Neural cell (in vitro differentiated cells): ENCODE results near the gene SCUBE1. TPM values are rescaled to one million over a fixed set of nuclear protein-coding genes. Genes with fewer than 3 reads are reported as not detected.
A peak's percentile ranks its signal among the peaks of the same experiment; 100 is the strongest.

Experiments
- H2AFZ ChIP-seq: fragments of 200-600, 300-800 bp; sonication (generic), shearing (Covaris generic); 2 replicates; pipeline ENCODE4 v1.6.0; 2014; ENCODE audit warnings: low read depth, mild to moderate bottlenecking, antibody characterized with exemption, low read length, moderate library complexity
- H3F3A ChIP-seq: fragments of 200-600 bp; shearing (Covaris generic); 2 replicates; pipeline ENCODE4 v1.6.1; 2016; ENCODE audit warnings: mild to moderate bottlenecking, moderate library complexity, mixed read lengths, antibody characterized with exemption, low read length; ENCODE audit not compliant: insufficient read depth, poor library complexity, severe bottlenecking
- H3K27ac ChIP-seq: fragments of 200-600, 300-800 bp; sonication (generic), shearing (Covaris generic); 2 replicates; pipeline ENCODE4 v1.5.1; 2014; ENCODE audit warnings: mild to moderate bottlenecking, low read length, moderate library complexity
- H3K27me3 ChIP-seq: fragments of 300-800, 200-600 bp; sonication (generic), shearing (Covaris generic); 2 replicates; pipeline ENCODE4 v1.6.0; 2014; ENCODE audit warnings: mild to moderate bottlenecking, low read depth, low read length, moderate library complexity; ENCODE audit not compliant: insufficient read depth
- H3K36me3 ChIP-seq: fragments of 300-800, 200-600 bp; sonication (generic), shearing (Covaris generic); 2 replicates; pipeline ENCODE4 v1.5.1; 2014; ENCODE audit warnings: mild to moderate bottlenecking, antibody characterized with exemption, low read length, moderate library complexity; ENCODE audit not compliant: insufficient read depth
- H3K4me2 ChIP-seq: fragments of 300-800, 200-600 bp; sonication (generic), shearing (Covaris generic); 2 replicates; pipeline ENCODE4 v1.6.0; 2014; ENCODE audit warnings: mild to moderate bottlenecking, low read length
- H3K4me3 ChIP-seq: fragments of 300-800, 200-600 bp; sonication (generic), shearing (Covaris generic); 2 replicates; pipeline ENCODE4 v1.5.1; 2014; ENCODE audit warnings: mild to moderate bottlenecking, low read length, moderate library complexity
- H3K79me2 ChIP-seq: fragments of 200-600 bp; shearing (Covaris generic); replicated peaks from 2 replicates; pipeline ENCODE4 v1.6.0; 2014; ENCODE audit warnings: mild to moderate bottlenecking, low read length, moderate library complexity; ENCODE audit not compliant: insufficient read depth
- H3K9ac ChIP-seq: fragments of 300-800, 200-600 bp; sonication (generic), shearing (Covaris generic); 2 replicates; pipeline ENCODE4 v1.6.1; 2016; ENCODE audit warnings: mild to moderate bottlenecking, low read length, mixed read lengths
- H3K9me2 ChIP-seq: fragments of 200-600 bp; shearing (Covaris generic); 2 replicates; pipeline ENCODE4 v1.6.1; 2016; ENCODE audit warnings: mild to moderate bottlenecking, low read length, mixed read lengths; ENCODE audit not compliant: insufficient read depth
- H3K9me3 ChIP-seq: fragments of 200-600, 300-800 bp; sonication (generic), shearing (Covaris generic); 2 replicates; pipeline ENCODE4 v1.6.1; 2016; ENCODE audit warnings: mild to moderate bottlenecking, mixed run types, low read length, moderate library complexity, mixed read lengths
- H4K20me1 ChIP-seq: fragments of 200-600 bp; shearing (Covaris generic); 2 replicates; pipeline ENCODE4 v1.6.1; 2016; ENCODE audit warnings: mild to moderate bottlenecking, mixed run types; ENCODE audit not compliant: insufficient read depth
- CTCF ChIP-seq: fragments of 450-650 bp; IDR thresholded peaks from 2 replicates; pipeline ENCODE4 v1.5.1; 2014; ENCODE audit warnings: antibody characterized with exemption, mild to moderate bottlenecking, moderate library complexity; ENCODE audit not compliant: poor library complexity, severe bottlenecking
- EP300 ChIP-seq: fragments of 450-650 bp; conservative IDR thresholded peaks from 2 replicates; pipeline ENCODE4 v1.6.1; 2014; ENCODE audit warnings: antibody characterized with exemption, mild to moderate bottlenecking, moderate library complexity; ENCODE audit not compliant: poor library complexity, severe bottlenecking
- EZH2 ChIP-seq: fragments of 200-600, 300-800 bp; shearing (Covaris generic), sonication (generic); IDR thresholded peaks from 2 replicates; pipeline ENCODE4 v1.6.1; 2014; ENCODE audit warnings: antibody characterized with exemption, low read length, borderline replicate concordance, mild to moderate bottlenecking; ENCODE audit not compliant: insufficient read depth, poor library complexity, severe bottlenecking
- MXI1 ChIP-seq: fragments of 450-650 bp; conservative IDR thresholded peaks from 2 replicates; pipeline ENCODE4 v1.6.1; 2014; ENCODE audit warnings: antibody characterized with exemption, mild to moderate bottlenecking; ENCODE audit not compliant: poor library complexity, severe bottlenecking
- POLR2AphosphoS5 ChIP-seq: IDR thresholded peaks from 2 replicates; pipeline ENCODE4 v1.6.1; 2012
- RAD21 ChIP-seq: fragments of 450-650 bp; conservative IDR thresholded peaks from 2 replicates; pipeline ENCODE4 v1.6.1; 2014; ENCODE audit warnings: antibody characterized with exemption, mild to moderate bottlenecking, moderate library complexity
- REST ChIP-seq: IDR thresholded peaks from 2 replicates; pipeline ENCODE4 v1.6.1; 2012; ENCODE audit warnings: borderline replicate concordance
- SMC3 ChIP-seq: fragments of 450-650 bp; conservative IDR thresholded peaks from 2 replicates; pipeline ENCODE4 v1.6.1; 2014; ENCODE audit warnings: antibody characterized with exemption, mild to moderate bottlenecking, moderate library complexity; ENCODE audit not compliant: poor library complexity
- TAF1 ChIP-seq: IDR thresholded peaks from 2 replicates; pipeline ENCODE4 v1.6.1; 2012; ENCODE audit warnings: low read depth
- polyA plus RNA-seq: library from polyadenylated mRNA; depleted of rRNA; stranded (reverse); fragments of >200 nt; gene quantifications from 2 replicates; pipeline ENCODE4 v1.2.3, GENCODE V29; 2014

SCUBE1 gene
- polyA plus RNA-seq, 1 donor from 2014 or later = 8.4 TPM

- TF ChIP-seq POLR2AphosphoS5 (no peak), RAD21 (no peak), EZH2 (no peak), MXI1 (no peak), REST (no peak), SMC3 (no peak), EP300 (no peak), TAF1 (no peak), CTCF (no peak)
- H3K9me3 ChIP-seq = no peaks in the 10 kb centered on the region
- no peaks in the 10 kb centered on the region for H3K27me3 ChIP-seq
Observed at GRCh38 chr22:43342347-43343261, 568 bp downstream of the SCUBE1 start.

GRCh38 chr22:43341565-43341964 is 1.6 kb downstream of the SCUBE1 start:
- Histone ChIP-seq H3K27ac (no peak overlapping the region), H3K27me3 (no peaks in the 10 kb centered on the region), H3K79me2 (peaks cover 18% of the 10 kb centered on the region), H4K20me1 (no peaks in the 10 kb centered on the region), H3K4me3 (peak overlapping the region; percentile 73), H2AFZ (no peak overlapping the region), H3K4me2 (peak overlapping the region; percentile 36), H3K9me2 (no peaks in the 10 kb centered on the region), H3K36me3 (no peaks in the 10 kb centered on the region), H3F3A (no peaks in the 10 kb centered on the region), H3K9ac (peak overlapping the region; percentile 73), H3K9me3 (no peaks in the 10 kb centered on the region)
- no peak for TF ChIP-seq RAD21
- no peak for TF ChIP-seq CTCF
- TF ChIP-seq EZH2 = no peak
- TF ChIP-seq POLR2AphosphoS5 = no peak
- no peak for TF ChIP-seq TAF1
- TF ChIP-seq EP300 = no peak
- TF ChIP-seq REST = no peak
- TF ChIP-seq SMC3 = no peak
- TF ChIP-seq MXI1 = no peak

More at GRCh38 chr22:43342347-43343261, 568 bp downstream of the SCUBE1 start:
- Histone ChIP-seq H3F3A (no peaks in the 10 kb centered on the region), H2AFZ (peak overlapping the region; percentile 65), H4K20me1 (no peaks in the 10 kb centered on the region), H3K4me3 (peak overlapping the region; percentile 73), H3K4me2 (no peak overlapping the region), H3K27ac (peak overlapping the region; percentile 20), H3K9ac (peak overlapping the region; percentile 73), H3K79me2 (peaks cover 18% of the 10 kb centered on the region), H3K9me2 (no peaks in the 10 kb centered on the region), H3K36me3 (no peaks in the 10 kb centered on the region)
